ENCODE measurements around the gene ROBO1. TPM values are rescaled to one million over a fixed set of nuclear protein-coding genes. Genes with fewer than 3 reads are reported as not detected.

Gene ROBO1
- total RNA-seq, 1 donor, result 69.8 TPM

- H3K4me2 ChIP-seq (ENCODE audit: insufficient read depth, low read length), result no peak overlapping the region
- H3K4me1 ChIP-seq (ENCODE audit: insufficient read depth, low read length), result no peaks in the 10 kb centered on the region
- H4K20me1 ChIP-seq (ENCODE audit: insufficient read depth, low read length), result no peaks in the 10 kb centered on the region
- H3K9me3 ChIP-seq (ENCODE audit: low read depth, low read length), result no peaks in the 10 kb centered on the region
- no peak for DNase-seq (ENCODE audit: insufficient read length, low spot score, missing footprints)
- H2AFZ ChIP-seq (ENCODE audit: low read length), result no peak overlapping the region
- no peaks in the 10 kb centered on the region for H3K36me3 ChIP-seq (ENCODE audit: insufficient read depth, low read length)
- TF ChIP-seq CTCF (IDR thresholded peaks at IDR 0.05; ENCODE audit: extremely low read depth, low read depth, low read length), result no peak
- no peak overlapping the region for H3K27ac ChIP-seq (ENCODE audit: low read depth, low read length)
- H3K27me3 ChIP-seq (ENCODE audit: insufficient read depth, low read length), result no peaks in the 10 kb centered on the region
- no peak overlapping the region for H3K4me3 ChIP-seq (ENCODE audit: insufficient read depth, low read length)
- no peaks in the 10 kb centered on the region for H3K79me2 ChIP-seq (ENCODE audit: insufficient read depth, low read length)
Measured at GRCh38 chr3:79773291-79773690, 5.5 kb upstream of the ROBO1 start.

GRCh38 chr3:79769229-79769628 is 1.4 kb upstream of the ROBO1 start:
- H3K4me3 ChIP-seq (ENCODE audit: insufficient read depth, low read length), result no peak overlapping the region
- H3K27ac ChIP-seq (ENCODE audit: low read depth, low read length), result no peak overlapping the region
- H3K79me2 ChIP-seq (ENCODE audit: insufficient read depth, low read length), result no peaks in the 10 kb centered on the region
- H2AFZ ChIP-seq (ENCODE audit: low read length), result no peak overlapping the region
- no peak overlapping the region for H3K4me2 ChIP-seq (ENCODE audit: insufficient read depth, low read length)
- no peak for TF ChIP-seq CTCF (IDR thresholded peaks at IDR 0.05; ENCODE audit: extremely low read depth, low read depth, low read length)
- H4K20me1 ChIP-seq (ENCODE audit: insufficient read depth, low read length), result no peaks in the 10 kb centered on the region
- H3K27me3 ChIP-seq (ENCODE audit: insufficient read depth, low read length), result no peaks in the 10 kb centered on the region
- H3K4me1 ChIP-seq (ENCODE audit: insufficient read depth, low read length), result no peaks in the 10 kb centered on the region
- no peak for DNase-seq (ENCODE audit: insufficient read length, low spot score, missing footprints)
- H3K9me3 ChIP-seq (ENCODE audit: low read depth, low read length), result no peaks in the 10 kb centered on the region
- H3K36me3 ChIP-seq (ENCODE audit: insufficient read depth, low read length), result no peaks in the 10 kb centered on the region

GRCh38 chr3:79767194-79767904 is 449 bp downstream of the ROBO1 start:
- Histone ChIP-seq H3K27ac (ENCODE audit: low read depth, low read length) (no peak overlapping the region), H3K79me2 (ENCODE audit: insufficient read depth, low read length) (no peaks in the 10 kb centered on the region), H3K27me3 (ENCODE audit: insufficient read depth, low read length) (no peaks in the 10 kb centered on the region), H3K4me3 (ENCODE audit: insufficient read depth, low read length) (no peak overlapping the region), H2AFZ (ENCODE audit: low read length) (no peak overlapping the region), H3K9me3 (ENCODE audit: low read depth, low read length) (no peaks in the 10 kb centered on the region), H4K20me1 (ENCODE audit: insufficient read depth, low read length) (no peaks in the 10 kb centered on the region), H3K36me3 (ENCODE audit: insufficient read depth, low read length) (no peaks in the 10 kb centered on the region), H3K4me2 (ENCODE audit: insufficient read depth, low read length) (no peak overlapping the region), H3K4me1 (ENCODE audit: insufficient read depth, low read length) (no peaks in the 10 kb centered on the region)
- DNase-seq (ENCODE audit: insufficient read length, low spot score, missing footprints), result peak; percentile 25
- TF ChIP-seq CTCF (IDR thresholded peaks at IDR 0.05; ENCODE audit: extremely low read depth, low read depth, low read length), result no peak

GRCh38 chr3:79766496-79767193 is 1.2 kb downstream of the ROBO1 start:
- Histone ChIP-seq H3K4me2 (ENCODE audit: insufficient read depth, low read length) (no peak overlapping the region), H4K20me1 (ENCODE audit: insufficient read depth, low read length) (no peaks in the 10 kb centered on the region), H3K9me3 (ENCODE audit: low read depth, low read length) (no peaks in the 10 kb centered on the region), H3K27ac (ENCODE audit: low read depth, low read length) (no peak overlapping the region), H3K36me3 (ENCODE audit: insufficient read depth, low read length) (no peaks in the 10 kb centered on the region), H2AFZ (ENCODE audit: low read length) (no peak overlapping the region), H3K4me1 (ENCODE audit: insufficient read depth, low read length) (no peaks in the 10 kb centered on the region), H3K79me2 (ENCODE audit: insufficient read depth, low read length) (no peaks in the 10 kb centered on the region), H3K4me3 (ENCODE audit: insufficient read depth, low read length) (no peak overlapping the region), H3K27me3 (ENCODE audit: insufficient read depth, low read length) (no peaks in the 10 kb centered on the region)
- no peak for TF ChIP-seq CTCF (IDR thresholded peaks at IDR 0.05; ENCODE audit: extremely low read depth, low read depth, low read length)
- no peak for DNase-seq (ENCODE audit: insufficient read length, low spot score, missing footprints)
